Coronary artery (tissue), 2 donors: Measurements from ENCODE around the gene RGS6.

Source experiments
- DNase-seq: peaks from one replicate; pipeline ENCODE4 v3.0.0-alpha.2; 2017; ENCODE audit warnings: low spot score
- H3K27ac ChIP-seq, 2 donors: fragments of 200-600 bp; sonication (generic); one replicate each; pipeline ENCODE4 v1.5.1; 2016 to 2019
- H3K4me3 ChIP-seq: fragments of 200-600 bp; sonication (generic); 2 replicates; pipeline ENCODE4 v1.5.1; 2016; ENCODE audit warnings: mild to moderate bottlenecking, moderate library complexity
- TF ChIP-seq, protein P1 (sequence below): fragments of 200-600 bp; sonication (generic); IDR thresholded peaks from one replicate; pipeline ENCODE4 v1.5.1; 2019; ENCODE audit warnings: antibody characterized with exemption

RGS6 gene

DNA sequence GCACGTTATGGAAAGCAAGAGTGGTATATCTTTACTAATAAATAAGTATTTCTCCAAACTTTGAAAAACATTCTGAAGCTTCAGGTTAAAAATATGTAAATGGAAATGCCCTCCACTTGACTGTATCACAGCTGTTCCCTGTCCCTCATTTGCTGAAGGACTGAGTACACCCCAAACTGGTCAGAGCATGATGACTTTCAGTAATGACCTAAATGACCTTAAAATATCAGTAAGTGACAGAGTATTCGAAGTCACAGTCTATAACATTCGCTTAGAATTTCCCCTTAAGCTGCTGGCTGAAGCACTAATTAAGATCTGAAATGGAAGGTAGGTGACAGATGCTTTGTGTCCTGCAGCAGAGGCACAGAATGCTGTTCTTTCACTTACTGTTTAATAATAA, 191.5 kb downstream of the RGS6 start:
- TF ChIP-seq, protein P1, sequence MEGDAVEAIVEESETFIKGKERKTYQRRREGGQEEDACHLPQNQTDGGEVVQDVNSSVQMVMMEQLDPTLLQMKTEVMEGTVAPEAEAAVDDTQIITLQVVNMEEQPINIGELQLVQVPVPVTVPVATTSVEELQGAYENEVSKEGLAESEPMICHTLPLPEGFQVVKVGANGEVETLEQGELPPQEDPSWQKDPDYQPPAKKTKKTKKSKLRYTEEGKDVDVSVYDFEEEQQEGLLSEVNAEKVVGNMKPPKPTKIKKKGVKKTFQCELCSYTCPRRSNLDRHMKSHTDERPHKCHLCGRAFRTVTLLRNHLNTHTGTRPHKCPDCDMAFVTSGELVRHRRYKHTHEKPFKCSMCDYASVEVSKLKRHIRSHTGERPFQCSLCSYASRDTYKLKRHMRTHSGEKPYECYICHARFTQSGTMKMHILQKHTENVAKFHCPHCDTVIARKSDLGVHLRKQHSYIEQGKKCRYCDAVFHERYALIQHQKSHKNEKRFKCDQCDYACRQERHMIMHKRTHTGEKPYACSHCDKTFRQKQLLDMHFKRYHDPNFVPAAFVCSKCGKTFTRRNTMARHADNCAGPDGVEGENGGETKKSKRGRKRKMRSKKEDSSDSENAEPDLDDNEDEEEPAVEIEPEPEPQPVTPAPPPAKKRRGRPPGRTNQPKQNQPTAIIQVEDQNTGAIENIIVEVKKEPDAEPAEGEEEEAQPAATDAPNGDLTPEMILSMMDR, result no peak
- no peak overlapping the region for H3K27ac ChIP-seq
- DNase-seq, result no peak
- no peak overlapping the region for H3K4me3 ChIP-seq

DNA sequence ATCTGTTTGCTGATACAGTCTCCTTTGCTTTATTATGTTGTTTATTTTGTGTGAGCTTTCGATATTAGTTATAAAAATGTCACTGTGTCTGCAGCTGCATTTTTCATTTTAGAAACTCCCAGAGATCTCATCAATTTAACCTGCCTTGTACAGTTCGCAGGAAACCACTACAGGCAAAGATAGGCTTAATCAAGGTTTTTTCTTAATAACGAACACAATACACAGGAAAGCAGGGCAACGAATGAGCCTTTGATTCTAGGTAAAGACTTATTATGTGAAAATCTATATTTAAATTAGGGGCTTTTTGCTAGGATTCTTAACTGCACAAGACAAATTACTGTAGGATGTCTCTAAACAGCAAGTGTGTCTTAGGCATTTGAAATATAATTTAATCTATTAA, 191.9 kb downstream of the RGS6 start:
- DNase-seq, result no peak
- TF ChIP-seq, protein P1, result no peak
- H3K4me3 ChIP-seq, result no peak overlapping the region
- H3K27ac ChIP-seq, result no peak overlapping the region

- Histone ChIP-seq H3K27ac (no peak overlapping the region), H3K4me3 (no peak overlapping the region)
- TF ChIP-seq, protein P1, result no peak
- DNase-seq, result no peak
Measured at GRCh38 chr14:72126091-72126490, 193.9 kb downstream of the RGS6 start.

GRCh38 chr14:72126561-72126960, 194.3 kb downstream of the RGS6 start:
- Histone ChIP-seq H3K4me3 (no peak overlapping the region), H3K27ac (no peak overlapping the region)
- TF ChIP-seq, protein P1, result no peak
- DNase-seq, result no peak

- TF ChIP-seq, protein P1, result no peak
- Histone ChIP-seq H3K27ac (no peak overlapping the region), H3K4me3 (no peak overlapping the region)
- no peak for DNase-seq
Measured at GRCh38 chr14:72128629-72129028, 196.4 kb downstream of the RGS6 start.

DNA sequence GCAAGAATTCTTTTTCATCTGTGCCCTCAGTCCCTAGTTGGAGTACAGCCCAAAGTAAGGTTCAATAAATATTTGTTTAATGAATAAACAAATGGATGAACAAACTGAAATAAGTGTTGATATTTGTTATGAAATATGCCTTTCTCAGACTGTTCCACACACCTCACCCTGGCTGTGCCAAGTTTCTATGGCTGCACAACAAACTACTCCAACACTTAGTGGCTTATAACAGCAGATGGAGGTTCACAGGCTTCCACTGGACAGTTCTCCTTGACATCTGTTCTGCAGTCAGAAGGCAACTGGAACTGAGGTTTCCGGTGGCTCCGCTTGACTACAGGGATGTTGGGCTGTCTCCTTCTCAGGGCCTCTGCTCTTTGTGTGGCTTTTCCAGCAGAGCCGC, 197.1 kb downstream of the RGS6 start:
- TF ChIP-seq, protein P1, result no peak
- Histone ChIP-seq H3K4me3 (no peak overlapping the region), H3K27ac (no peak overlapping the region)
- DNase-seq, result no peak

GRCh38 chr14:72141084-72141483, 208.9 kb downstream of the RGS6 start:
- H3K27ac ChIP-seq, result no peak overlapping the region
- TF ChIP-seq, protein P1, result no peak

More at GRCh38 chr14:72141084-72141483, 208.9 kb downstream of the RGS6 start:
- H3K4me3 ChIP-seq, result no peak overlapping the region
- no peak for DNase-seq
